ENCODE data around the gene SCN3B. TPM values are rescaled to one million over a fixed set of nuclear protein-coding genes. Genes with fewer than 3 reads are reported as not detected.

SCN3B gene
- polyA plus RNA-seq, 1 donor (not counting 4 experiments of a cell fraction or from before 2014, with no cell fraction given), result 0.08 TPM

DNA sequence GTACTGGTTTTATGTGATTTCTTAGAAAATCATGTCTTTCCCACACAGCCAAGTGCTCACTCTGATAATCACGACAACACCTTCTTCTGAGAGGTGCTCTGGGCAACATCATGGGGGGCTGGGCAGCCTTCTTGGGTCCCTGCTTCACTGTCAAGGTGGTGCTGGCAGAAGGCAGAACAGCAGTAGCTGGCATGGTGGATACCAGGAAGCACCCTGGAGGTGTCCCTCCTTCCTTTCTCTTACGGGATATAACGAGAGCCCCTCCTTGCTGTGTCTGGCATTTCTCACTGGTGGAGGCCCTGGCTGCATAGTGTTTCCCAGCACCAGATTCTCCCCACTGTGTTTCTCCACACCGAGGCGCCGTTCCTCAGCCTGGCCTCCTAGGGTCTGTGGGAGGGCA, 60.9 kb downstream of the SCN3B start:
- no peak for TF ChIP-seq EZH2 (IDR thresholded peaks at IDR 0.05; ENCODE audit: low read length)
- no peak for TF ChIP-seq CTCF (optimal IDR thresholded peaks at IDR 0.05 in 1 of 3, IDR thresholded peaks at IDR 0.05 in 1 of 3, conservative IDR thresholded peaks at IDR 0.05 in 1 of 3; ENCODE audit: extremely low read depth in 1 of 3, insufficient read depth in 2 of 3, low read length in 3 of 3)
- no peaks in the 10 kb centered on the region for H3K79me2 ChIP-seq (ENCODE audit: control insufficient read depth, insufficient read depth, low read length)
- H3K27me3 ChIP-seq (ENCODE audit: control insufficient read depth, extremely low read depth, insufficient read depth, low read length), result no peaks in the 10 kb centered on the region
- H3K9me3 ChIP-seq (ENCODE audit: control insufficient read depth, low read depth, low read length), result no peaks in the 10 kb centered on the region
- no peaks in the 10 kb centered on the region for H3K36me3 ChIP-seq (ENCODE audit: control insufficient read depth in 2 of 2, extremely low read depth in 1 of 2, insufficient read depth in 2 of 2, low read length in 2 of 2)
- H3K9me1 ChIP-seq (ENCODE audit: control insufficient read depth, extremely low read depth, insufficient read depth, low read length), result no peaks in the 10 kb centered on the region
- no peak overlapping the region for H3K4me2 ChIP-seq (ENCODE audit: control insufficient read depth, extremely low read depth, insufficient read depth, low read depth, low read length)
- no peak overlapping the region for H3K9ac ChIP-seq (ENCODE audit: control insufficient read depth, extremely low read depth, insufficient read depth, low read length)
- no peak for DNase-seq (ENCODE audit: low read depth, low spot score)
- no peak overlapping the region for H2AFZ ChIP-seq (ENCODE audit: control insufficient read depth, low read length)
- no peak for FAIRE-seq
- H3K4me1 ChIP-seq (ENCODE audit: control insufficient read depth, extremely low read depth, insufficient read depth, low read length), result no peaks in the 10 kb centered on the region
- dilution Hi-C loops (cut with MboI; ENCODE audit: extremely low pct_ligation_motif_present, low sequenced_read_pairs), result no loop called here
- H4K20me1 ChIP-seq (ENCODE audit: control insufficient read depth, extremely low read depth, insufficient read depth, low read length), result no peaks in the 10 kb centered on the region
- no peak overlapping the region for H3K4me3 ChIP-seq (ENCODE audit: control insufficient read depth in 2 of 3, extremely low read depth in 1 of 3, insufficient read depth in 2 of 3, low read depth in 1 of 3, low read length in 3 of 3)
- no peak overlapping the region for H3K27ac ChIP-seq (ENCODE audit: control insufficient read depth, insufficient read depth, low read length)

DNA sequence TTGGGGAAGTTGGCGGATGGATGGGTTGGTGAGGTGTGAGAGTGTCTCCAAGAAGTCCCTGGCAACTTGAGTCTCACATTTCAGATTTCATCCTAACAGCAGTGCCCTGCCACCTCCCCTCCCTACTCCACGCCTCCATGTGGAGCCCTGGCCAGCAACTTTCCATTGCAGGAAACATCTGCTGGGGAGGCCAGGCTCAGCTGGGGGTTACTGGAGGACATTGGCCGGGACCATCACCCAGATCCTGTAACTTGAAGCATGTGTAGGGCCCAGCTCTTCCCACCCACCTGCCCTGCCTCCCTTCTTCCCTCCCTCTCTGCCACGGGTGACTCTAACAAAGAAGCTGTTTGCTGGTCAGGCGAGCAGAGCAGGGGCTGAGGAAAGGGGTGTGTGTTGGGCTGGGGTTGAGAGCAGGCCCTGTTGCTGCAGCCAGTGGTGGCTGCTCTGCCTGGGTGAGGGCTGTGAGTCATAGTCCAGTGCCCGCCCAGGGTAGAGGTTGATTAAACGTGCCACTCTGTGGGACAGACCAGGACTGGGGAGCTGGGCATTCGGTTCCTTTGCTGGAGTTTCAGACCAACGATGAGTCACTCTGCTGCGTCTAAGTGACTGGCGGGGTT, 64.0 kb downstream of the SCN3B start:
- Histone ChIP-seq H4K20me1 (ENCODE audit: control insufficient read depth, extremely low read depth, insufficient read depth, low read length) (no peaks in the 10 kb centered on the region), H3K79me2 (ENCODE audit: control insufficient read depth, insufficient read depth, low read length) (no peaks in the 10 kb centered on the region), H3K9ac (ENCODE audit: control insufficient read depth, extremely low read depth, insufficient read depth, low read length) (no peak overlapping the region), H3K4me3 (ENCODE audit: control insufficient read depth in 2 of 3, extremely low read depth in 1 of 3, insufficient read depth in 2 of 3, low read depth in 1 of 3, low read length in 3 of 3) (no peak overlapping the region), H3K9me1 (ENCODE audit: control insufficient read depth, extremely low read depth, insufficient read depth, low read length) (no peaks in the 10 kb centered on the region), H3K27me3 (ENCODE audit: control insufficient read depth, extremely low read depth, insufficient read depth, low read length) (peaks cover 8% of the 10 kb centered on the region), H3K36me3 (ENCODE audit: control insufficient read depth in 2 of 2, extremely low read depth in 1 of 2, insufficient read depth in 2 of 2, low read length in 2 of 2) (no peaks in the 10 kb centered on the region), H3K9me3 (ENCODE audit: control insufficient read depth, low read depth, low read length) (no peaks in the 10 kb centered on the region), H3K4me2 (ENCODE audit: control insufficient read depth, extremely low read depth, insufficient read depth, low read depth, low read length) (no peak overlapping the region), H3K27ac (ENCODE audit: control insufficient read depth, insufficient read depth, low read length) (no peak overlapping the region), H3K4me1 (ENCODE audit: control insufficient read depth, extremely low read depth, insufficient read depth, low read length) (no peaks in the 10 kb centered on the region), H2AFZ (ENCODE audit: control insufficient read depth, low read length) (no peak overlapping the region)
- DNase-seq (ENCODE audit: low read depth, low spot score) (no peak), FAIRE-seq (no peak)
- TF ChIP-seq CTCF (optimal IDR thresholded peaks at IDR 0.05 in 1 of 3, IDR thresholded peaks at IDR 0.05 in 1 of 3, conservative IDR thresholded peaks at IDR 0.05 in 1 of 3; ENCODE audit: extremely low read depth in 1 of 3, insufficient read depth in 2 of 3, low read length in 3 of 3), result no peak
- no peak for TF ChIP-seq EZH2 (IDR thresholded peaks at IDR 0.05; ENCODE audit: low read length)
- dilution Hi-C loops (cut with MboI; ENCODE audit: extremely low pct_ligation_motif_present, low sequenced_read_pairs), result no loop called here
